GM12878 (cell line): ENCODE data around the gene AURKAIP1. TPM values are rescaled to one million over a fixed set of nuclear protein-coding genes. Genes with fewer than 3 reads are reported as not detected.
A peak's percentile ranks its signal among the peaks of the same experiment; 100 is the strongest.

Source experiments
- BMI1 ChIP-seq: fragments of 450-650 bp; IDR thresholded peaks from 2 replicates; pipeline ENCODE4 v1.6.1; 2016; ENCODE audit warnings: mild to moderate bottlenecking, moderate library complexity, borderline replicate concordance
- CUX1 ChIP-seq: IDR thresholded peaks from 2 replicates; pipeline ENCODE4 v1.6.1; 2012; ENCODE audit warnings: improper control_type of control experiment, low read depth, low read length; ENCODE audit not compliant: insufficient replicate concordance
- E4F1 ChIP-seq: fragments of 450-650 bp; IDR thresholded peaks from 2 replicates; pipeline ENCODE4 v1.6.1; 2018; ENCODE audit warnings: borderline replicate concordance, mild to moderate bottlenecking; ENCODE audit not compliant: partially characterized antibody
- EED ChIP-seq: sonication (generic); IDR thresholded peaks from 2 replicates; pipeline ENCODE4 v1.6.1; 2016; ENCODE audit warnings: antibody characterized with exemption, low read depth
- HDAC6 ChIP-seq: fragments of 200-600 bp; sonication (generic); IDR thresholded peaks from one replicate; pipeline ENCODE4 v1.8.0; 2017; ENCODE audit warnings: antibody characterized with exemption; ENCODE audit not compliant: unreplicated experiment
- IKZF2 ChIP-seq, 2 experiments: fragments of 450-650 bp; IDR thresholded peaks; 2 replicates each; pipeline ENCODE4 v1.6.1; 2017; ENCODE audit warnings: mild to moderate bottlenecking in 2 of 2, moderate library complexity in 2 of 2
- PAX8 ChIP-seq: fragments of 450-650 bp; IDR thresholded peaks from 2 replicates; pipeline ENCODE4 v1.6.1; 2017; ENCODE audit warnings: mild to moderate bottlenecking, moderate library complexity
- polyA plus RNA-seq, 11 experiments: library from polyadenylated mRNA; depleted of rRNA in 4 of 11; unstranded in 6 of 11; stranded (reverse) in 5 of 11; fragments of >200 nt; fragmentation: Nextera tagmentation in 4 of 11; fragmentation: Illumina TruSeq in 1 of 11; extraction: Ambion mirVana in 4 of 11; extraction: Trizol in 1 of 11; gene quantifications; 1 replicate in 1 of 11; 2 replicates in 10 of 11; pipeline versions ENCODE4 v1.2.1 to v1.2.3, GENCODE V29; 2011 to 2016; ENCODE audit warnings: inconsistent platforms in 2 of 11, missing spikeins in 2 of 11, low read depth in 1 of 11
- total RNA-seq, 4 experiments: library from RNA; depleted of rRNA in 3 of 4; stranded (reverse); fragments of >200 nt in 3 of 4; fragmentation: Illumina TruSeq in 1 of 4; extraction: Trizol in 1 of 4; gene quantifications; 2 replicates each; pipeline versions ENCODE4 v1.2.1 to v1.2.3, GENCODE V29; 2013 to 2021

Gene AURKAIP1
- total and polyA plus RNA-seq, 10 of the 15 experiments (the other 5 are each of a cell fraction or from before 2014, with no cell fraction given) = 6.5 to 366 (median 120) TPM

GRCh38 chr1:1422465-1423244 lies 47.6 kb upstream of the AURKAIP1 start (continued):
- no peak for TF ChIP-seq CUX1
- TF ChIP-seq E4F1 = no peak
- no peak for TF ChIP-seq EED
- TF ChIP-seq PAX8 = no peak
- no peak; a peak in 1 of 4 replicates for TF ChIP-seq IKZF2 (IDR thresholded peaks at IDR 0.05)
- TF ChIP-seq HDAC6 = no peak
- peak; percentile 70 for TF ChIP-seq BMI1
